ENCODE results near the gene CACNA1B. TPM values are rescaled to one million over a fixed set of nuclear protein-coding genes. Genes with fewer than 3 reads are reported as not detected.

Gene CACNA1B
- total RNA-seq, 1 experiment from 2014 or later = not detected

DNA sequence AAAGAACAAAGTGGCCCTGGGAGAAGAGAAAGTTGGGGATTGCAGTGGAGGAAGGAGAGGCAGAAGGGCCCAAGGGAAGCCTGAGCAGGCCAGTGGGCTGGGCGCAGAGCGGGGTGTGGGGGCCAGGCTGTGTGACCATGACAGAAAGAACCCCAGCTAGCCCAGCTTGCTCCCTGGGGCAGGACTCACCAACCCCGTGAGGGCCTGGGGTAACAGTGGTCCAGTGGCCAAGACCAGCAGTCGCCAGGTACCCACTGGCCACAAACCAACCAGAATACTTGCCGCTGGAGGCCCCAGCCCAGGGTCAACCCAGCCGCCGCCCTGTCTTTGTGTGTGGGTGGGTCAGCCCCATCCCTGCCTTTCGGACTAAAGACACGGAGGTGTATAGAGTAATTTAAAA lies 146.5 kb downstream of the CACNA1B start:
- Histone ChIP-seq H3K4me3 (ENCODE audit: low read length) (no peak overlapping the region), H3K4me2 (ENCODE audit: low read depth, low read length, poor library complexity, severe bottlenecking) (no peak overlapping the region), H3K9me3 (ENCODE audit: low read length) (0 out of 2 replicates have a peak, but pooled peaks cover 5% of the 10 kb centered on the region), H4K20me1 (ENCODE audit: insufficient read depth, low read depth, low read length) (no peaks in the 10 kb centered on the region), H3K9ac (ENCODE audit: low read length) (no peak overlapping the region), H3K36me3 (ENCODE audit: insufficient read depth, low read length) (no peaks in the 10 kb centered on the region), H2AFZ (ENCODE audit: low read length) (no peak overlapping the region), H3K27me3 (ENCODE audit: low read length) (no peaks in the 10 kb centered on the region), H3K27ac (ENCODE audit: low read length) (no peak overlapping the region), H3K4me1 (ENCODE audit: low read length) (no peaks in the 10 kb centered on the region), H3K79me2 (ENCODE audit: low read length) (no peaks in the 10 kb centered on the region), H3K9me2 (replicated peaks; ENCODE audit: insufficient read depth, low read length) (no peaks in the 10 kb centered on the region)
- no peak for DNase-seq

DNA sequence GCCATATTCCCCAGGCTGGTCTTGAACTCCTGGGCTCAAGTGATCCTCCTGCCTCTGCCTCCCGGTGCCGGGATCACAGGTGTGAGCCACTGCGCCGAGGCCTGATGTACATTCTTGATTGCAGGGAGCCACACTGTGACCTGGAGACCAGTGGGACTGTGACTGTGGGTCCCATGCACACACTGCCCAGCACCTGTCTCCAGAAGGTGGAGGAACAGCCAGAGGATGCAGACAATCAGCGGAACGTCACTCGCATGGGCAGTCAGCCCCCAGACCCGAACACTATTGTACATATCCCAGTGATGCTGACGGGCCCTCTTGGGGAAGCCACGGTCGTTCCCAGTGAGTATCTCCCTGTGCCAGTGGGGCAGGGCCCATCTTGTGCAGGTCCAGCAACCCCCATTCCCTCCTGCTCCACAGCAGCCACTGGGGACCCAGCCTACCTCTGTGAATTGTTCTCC lies 147.3 kb downstream of the CACNA1B start:
- Histone ChIP-seq H3K27me3 (ENCODE audit: low read length) (no peaks in the 10 kb centered on the region), H3K9me3 (ENCODE audit: low read length) (0 out of 2 replicates have a peak, but pooled peaks cover 5% of the 10 kb centered on the region), H3K4me1 (ENCODE audit: low read length) (no peaks in the 10 kb centered on the region), H3K4me3 (ENCODE audit: low read length) (no peak overlapping the region), H3K4me2 (ENCODE audit: low read depth, low read length, poor library complexity, severe bottlenecking) (no peak overlapping the region), H3K79me2 (ENCODE audit: low read length) (no peaks in the 10 kb centered on the region), H3K9me2 (replicated peaks; ENCODE audit: insufficient read depth, low read length) (no peaks in the 10 kb centered on the region), H2AFZ (ENCODE audit: low read length) (no peak overlapping the region), H4K20me1 (ENCODE audit: insufficient read depth, low read depth, low read length) (no peaks in the 10 kb centered on the region), H3K27ac (ENCODE audit: low read length) (no peak overlapping the region), H3K9ac (ENCODE audit: low read length) (no peak overlapping the region), H3K36me3 (ENCODE audit: insufficient read depth, low read length) (no peaks in the 10 kb centered on the region)
- no peak for DNase-seq

DNA sequence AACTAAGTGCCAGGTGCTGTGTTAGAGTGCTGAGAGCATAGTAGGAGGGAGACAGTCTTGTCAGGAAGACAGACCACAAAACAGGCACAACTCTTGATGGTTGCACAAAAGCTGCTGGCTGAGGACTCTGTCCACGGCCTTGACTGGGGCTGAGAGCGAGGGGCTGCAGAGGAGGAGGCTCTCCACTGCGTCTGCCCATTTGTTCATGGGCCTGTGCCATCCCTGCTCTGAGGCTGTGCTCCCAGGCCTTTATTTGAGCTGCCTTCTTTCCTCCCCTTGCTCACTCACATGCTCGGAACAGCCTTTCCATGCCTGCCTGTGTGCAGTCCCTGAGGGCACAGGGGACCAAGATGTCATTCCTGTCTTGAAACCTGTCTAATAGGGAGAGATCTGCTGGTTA lies 147.8 kb downstream of the CACNA1B start:
- no peaks in the 10 kb centered on the region for H3K27me3 ChIP-seq (ENCODE audit: low read length)
- H3K9me3 ChIP-seq (ENCODE audit: low read length) = 0 out of 2 replicates have a peak, but pooled peaks cover 5% of the 10 kb centered on the region
- no peaks in the 10 kb centered on the region for H3K4me1 ChIP-seq (ENCODE audit: low read length)
- no peaks in the 10 kb centered on the region for H4K20me1 ChIP-seq (ENCODE audit: insufficient read depth, low read depth, low read length)
- H3K9me2 ChIP-seq (replicated peaks; ENCODE audit: insufficient read depth, low read length) = no peaks in the 10 kb centered on the region
- no peak overlapping the region for H3K9ac ChIP-seq (ENCODE audit: low read length)
- no peak overlapping the region for H3K4me2 ChIP-seq (ENCODE audit: low read depth, low read length, poor library complexity, severe bottlenecking)
- no peak overlapping the region for H3K27ac ChIP-seq (ENCODE audit: low read length)
- H2AFZ ChIP-seq (ENCODE audit: low read length) = no peak overlapping the region
- no peak overlapping the region for H3K4me3 ChIP-seq (ENCODE audit: low read length)
- no peak for DNase-seq
- no peaks in the 10 kb centered on the region for H3K79me2 ChIP-seq (ENCODE audit: low read length)
- H3K36me3 ChIP-seq (ENCODE audit: insufficient read depth, low read length) = no peaks in the 10 kb centered on the region

- Histone ChIP-seq H3K27ac (ENCODE audit: low read length) (no peak overlapping the region), H4K20me1 (ENCODE audit: insufficient read depth, low read depth, low read length) (no peaks in the 10 kb centered on the region), H3K27me3 (ENCODE audit: low read length) (no peaks in the 10 kb centered on the region), H2AFZ (ENCODE audit: low read length) (no peak overlapping the region), H3K9me2 (replicated peaks; ENCODE audit: insufficient read depth, low read length) (no peaks in the 10 kb centered on the region), H3K4me1 (ENCODE audit: low read length) (no peaks in the 10 kb centered on the region), H3K36me3 (ENCODE audit: insufficient read depth, low read length) (no peaks in the 10 kb centered on the region), H3K79me2 (ENCODE audit: low read length) (no peaks in the 10 kb centered on the region), H3K9me3 (ENCODE audit: low read length) (0 out of 2 replicates have a peak, but pooled peaks cover 5% of the 10 kb centered on the region), H3K9ac (ENCODE audit: low read length) (no peak overlapping the region), H3K4me2 (ENCODE audit: low read depth, low read length, poor library complexity, severe bottlenecking) (no peak overlapping the region), H3K4me3 (ENCODE audit: low read length) (no peak overlapping the region)
- DNase-seq = no peak
Measured at GRCh38 chr9:138025908-138026307, 148.3 kb downstream of the CACNA1B start.

- Histone ChIP-seq H3K27ac (ENCODE audit: low read length) (no peak overlapping the region), H3K9me3 (ENCODE audit: low read length) (0 out of 2 replicates have a peak, but pooled peaks cover 5% of the 10 kb centered on the region), H3K4me3 (ENCODE audit: low read length) (no peak overlapping the region), H3K4me2 (ENCODE audit: low read depth, low read length, poor library complexity, severe bottlenecking) (no peak overlapping the region), H3K9ac (ENCODE audit: low read length) (no peak overlapping the region), H3K4me1 (ENCODE audit: low read length) (no peaks in the 10 kb centered on the region), H3K36me3 (ENCODE audit: insufficient read depth, low read length) (no peaks in the 10 kb centered on the region), H3K79me2 (ENCODE audit: low read length) (no peaks in the 10 kb centered on the region), H3K9me2 (replicated peaks; ENCODE audit: insufficient read depth, low read length) (no peaks in the 10 kb centered on the region), H2AFZ (ENCODE audit: low read length) (no peak overlapping the region), H4K20me1 (ENCODE audit: insufficient read depth, low read depth, low read length) (no peaks in the 10 kb centered on the region), H3K27me3 (ENCODE audit: low read length) (no peaks in the 10 kb centered on the region; the same call in 1 of the 2 replicates)
- peak; percentile 58 for DNase-seq
Measured at GRCh38 chr9:138028596-138028995, 151.0 kb downstream of the CACNA1B start.

DNA sequence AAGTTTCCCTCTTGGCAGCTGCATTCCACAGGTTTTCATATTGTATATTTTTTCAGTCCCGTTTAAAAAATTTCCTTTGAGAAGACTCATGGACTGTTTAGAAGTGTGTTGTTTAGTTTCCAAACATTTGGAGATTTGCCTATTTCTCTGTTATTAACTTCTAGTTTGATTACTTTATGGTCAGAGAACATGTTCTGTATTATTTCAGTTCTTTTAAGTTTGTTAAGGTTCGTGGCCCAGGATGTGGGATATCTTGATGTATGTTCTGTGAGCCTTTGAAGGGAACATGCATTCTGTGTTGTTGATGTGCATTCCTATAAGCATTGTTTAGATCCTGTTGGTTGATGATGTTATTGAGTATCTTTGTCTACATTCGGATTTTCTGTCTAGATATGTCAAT lies 153.6 kb downstream of the CACNA1B start:
- no peak overlapping the region for H2AFZ ChIP-seq (ENCODE audit: low read length)
- 0 out of 2 replicates have a peak, but pooled peaks cover 5% of the 10 kb centered on the region for H3K9me3 ChIP-seq (ENCODE audit: low read length)
- H3K9ac ChIP-seq (ENCODE audit: low read length) = no peak overlapping the region
- no peak overlapping the region for H3K4me3 ChIP-seq (ENCODE audit: low read length)
- DNase-seq = no peak
- no peak overlapping the region for H3K27ac ChIP-seq (ENCODE audit: low read length)
- no peaks in the 10 kb centered on the region; the same call in 1 of the 2 replicates for H3K27me3 ChIP-seq (ENCODE audit: low read length)
- H3K4me2 ChIP-seq (ENCODE audit: low read depth, low read length, poor library complexity, severe bottlenecking) = no peak overlapping the region
- no peaks in the 10 kb centered on the region for H3K36me3 ChIP-seq (ENCODE audit: insufficient read depth, low read length)
- no peaks in the 10 kb centered on the region for H3K79me2 ChIP-seq (ENCODE audit: low read length)
- no peaks in the 10 kb centered on the region for H3K4me1 ChIP-seq (ENCODE audit: low read length)
- H3K9me2 ChIP-seq (replicated peaks; ENCODE audit: insufficient read depth, low read length) = no peaks in the 10 kb centered on the region
- no peaks in the 10 kb centered on the region for H4K20me1 ChIP-seq (ENCODE audit: insufficient read depth, low read depth, low read length)

DNA sequence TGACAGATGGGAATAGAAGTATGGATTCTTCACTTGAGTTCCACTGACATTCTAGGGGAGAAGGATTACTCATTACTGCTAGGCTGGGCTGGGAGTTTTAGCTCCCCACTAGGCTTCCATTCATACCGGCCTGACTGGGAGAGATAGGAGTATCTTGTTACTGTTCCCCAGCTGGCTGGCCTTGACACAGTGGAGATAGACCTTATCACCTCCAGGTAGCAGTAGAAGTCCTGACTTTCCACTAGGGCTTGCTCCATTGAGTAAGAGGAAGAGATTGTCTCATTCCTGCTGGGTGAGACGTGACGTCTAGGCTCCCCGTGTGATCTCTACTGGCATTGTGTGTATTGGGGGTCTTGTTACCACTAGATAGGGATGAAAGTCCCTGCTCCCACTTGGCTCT lies 156.4 kb downstream of the CACNA1B start:
- Histone ChIP-seq H3K9ac (ENCODE audit: low read length) (no peak overlapping the region), H2AFZ (ENCODE audit: low read length) (no peak overlapping the region), H3K27ac (ENCODE audit: low read length) (no peak overlapping the region), H4K20me1 (ENCODE audit: insufficient read depth, low read depth, low read length) (no peaks in the 10 kb centered on the region), H3K4me3 (ENCODE audit: low read length) (no peak overlapping the region), H3K4me1 (ENCODE audit: low read length) (no peaks in the 10 kb centered on the region), H3K9me3 (ENCODE audit: low read length) (no peaks in the 10 kb centered on the region), H3K4me2 (ENCODE audit: low read depth, low read length, poor library complexity, severe bottlenecking) (no peak overlapping the region), H3K79me2 (ENCODE audit: low read length) (no peaks in the 10 kb centered on the region), H3K9me2 (replicated peaks; ENCODE audit: insufficient read depth, low read length) (no peaks in the 10 kb centered on the region), H3K36me3 (ENCODE audit: insufficient read depth, low read length) (no peaks in the 10 kb centered on the region), H3K27me3 (ENCODE audit: low read length) (no peaks in the 10 kb centered on the region; the same call in 1 of the 2 replicates)
- DNase-seq = no peak

DNA sequence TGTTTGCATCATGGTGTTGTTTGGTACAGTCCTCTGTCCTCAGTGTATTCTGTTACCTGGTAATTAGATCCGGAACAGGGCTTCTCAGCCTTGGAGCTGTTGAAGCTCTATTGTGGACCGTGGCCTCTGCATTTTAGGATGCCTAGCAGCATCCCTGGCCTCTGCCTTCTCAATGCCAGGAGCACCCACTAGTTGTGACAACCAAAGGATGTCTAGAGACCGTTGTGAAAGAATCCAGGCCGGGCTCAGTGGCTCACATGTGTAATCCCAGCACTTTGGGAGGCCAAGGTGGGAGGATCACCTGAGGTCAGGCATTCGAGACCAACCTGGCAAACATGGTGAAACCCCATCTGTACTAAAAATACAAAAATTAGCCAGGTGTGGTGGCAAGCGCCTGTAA lies 159.6 kb downstream of the CACNA1B start:
- Histone ChIP-seq H3K9me3 (ENCODE audit: low read length) (no peaks in the 10 kb centered on the region), H3K79me2 (ENCODE audit: low read length) (no peaks in the 10 kb centered on the region), H3K4me1 (ENCODE audit: low read length) (no peaks in the 10 kb centered on the region), H3K27ac (ENCODE audit: low read length) (no peak overlapping the region), H3K4me2 (ENCODE audit: low read depth, low read length, poor library complexity, severe bottlenecking) (no peak overlapping the region), H3K36me3 (ENCODE audit: insufficient read depth, low read length) (no peaks in the 10 kb centered on the region), H3K9ac (ENCODE audit: low read length) (no peak overlapping the region), H3K4me3 (ENCODE audit: low read length) (no peak overlapping the region), H4K20me1 (ENCODE audit: insufficient read depth, low read depth, low read length) (no peaks in the 10 kb centered on the region), H3K9me2 (replicated peaks; ENCODE audit: insufficient read depth, low read length) (no peaks in the 10 kb centered on the region), H2AFZ (ENCODE audit: low read length) (no peak overlapping the region), H3K27me3 (ENCODE audit: low read length) (no peaks in the 10 kb centered on the region; the same call in 1 of the 2 replicates)
- no peak for DNase-seq

Measured in Karpas-422 (cell line).